HepG2 (cell line): ENCODE measurements around the gene RHD. TPM values are rescaled to one million over a fixed set of nuclear protein-coding genes. Genes with fewer than 3 reads are reported as not detected.
A peak's percentile ranks its signal among the peaks of the same experiment; 100 is the strongest.

Experiments
- ATF3 ChIP-seq: sonication (generic); formaldehyde crosslinking; IDR thresholded peaks from 2 replicates; pipeline ENCODE4 v1.4.0; 2020; ENCODE audit warnings: missing genetic modification reagents
- GFI1 ChIP-seq: sonication (generic); formaldehyde crosslinking; IDR thresholded peaks from 2 replicates; pipeline ENCODE4 v1.5.0; 2020; ENCODE audit warnings: missing genetic modification reagents, mild to moderate bottlenecking, borderline replicate concordance
- GZF1 ChIP-seq: sonication (generic); formaldehyde crosslinking; IDR thresholded peaks from 2 replicates; pipeline ENCODE4 v1.5.1; 2020; ENCODE audit warnings: mild to moderate bottlenecking, missing genetic modification reagents
- HMG20A ChIP-seq: IDR thresholded peaks from 2 replicates; pipeline ENCODE4 v1.6.1; 2016; ENCODE audit warnings: borderline replicate concordance
- HNF1B ChIP-seq: sonication (generic); formaldehyde crosslinking; IDR thresholded peaks from 2 replicates; pipeline ENCODE4 v1.5.1; 2020; ENCODE audit warnings: mild to moderate bottlenecking, moderate library complexity, missing genetic modification reagents
- HNRNPH1 ChIP-seq: fragments of 200-400 bp; formaldehyde crosslinking; optimal IDR thresholded peaks from 2 replicates; pipeline ENCODE3; 2017; ENCODE audit warnings: mild to moderate bottlenecking, low read depth, low read length
- KLF16 ChIP-seq, 2 experiments: sonication (generic) in 1 of 2; formaldehyde crosslinking in 1 of 2; IDR thresholded peaks; 2 replicates each; pipeline versions ENCODE4 v1.6.1 to v1.8.0; 2016 to 2023; ENCODE audit warnings: missing genetic modification reagents in 2 of 2, missing compliant biosample characterization in 1 of 2
- MED8 ChIP-seq: sonication (generic); formaldehyde crosslinking; IDR thresholded peaks from 2 replicates; pipeline ENCODE4 v1.8.1; 2023; ENCODE audit warnings: mild to moderate bottlenecking, missing genetic modification reagents; ENCODE audit not compliant: insufficient replicate concordance
- MEIS1 ChIP-seq: sonication (generic); formaldehyde crosslinking; IDR thresholded peaks from 2 replicates; pipeline ENCODE4 v1.9.0; 2021; ENCODE audit warnings: mild to moderate bottlenecking, missing genetic modification reagents, moderate library complexity, borderline replicate concordance
- MYC ChIP-seq: sonication (generic); formaldehyde crosslinking; IDR thresholded peaks from 2 replicates; pipeline ENCODE4 v1.9.0; 2021; ENCODE audit warnings: missing genetic modification reagents, borderline replicate concordance
- NR2F1 ChIP-seq, 2 experiments: fragments of 450-650 bp in 1 of 2; formaldehyde crosslinking in 1 of 2; IDR thresholded peaks; 2 replicates each; pipeline versions ENCODE4 v1.5.0 to v1.6.1; 2016 to 2020; ENCODE audit warnings: mild to moderate bottlenecking in 1 of 2, missing compliant biosample characterization in 1 of 2, missing genetic modification reagents in 1 of 2, moderate library complexity in 1 of 2
- NR2F6 ChIP-seq, 2 experiments: IDR thresholded peaks; 2 replicates each; pipeline ENCODE4 v1.6.1; 2016; ENCODE audit warnings: antibody characterized with exemption in 1 of 2, mild to moderate bottlenecking in 1 of 2
- ONECUT2 ChIP-seq: sonication (generic); formaldehyde crosslinking; IDR thresholded peaks from 2 replicates; pipeline ENCODE4 v1.4.0; 2020; ENCODE audit warnings: missing genetic modification reagents
- PAWR ChIP-seq: sonication (generic); formaldehyde crosslinking; IDR thresholded peaks from 2 replicates; pipeline ENCODE4 v1.4.0; 2020; ENCODE audit warnings: missing genetic modification reagents, mild to moderate bottlenecking, borderline replicate concordance
- POLR2AphosphoS5 ChIP-seq: IDR thresholded peaks from 2 replicates; pipeline ENCODE4 v1.6.1; 2012; ENCODE audit warnings: low read depth, low read length
- SIX1 ChIP-seq: sonication (generic); formaldehyde crosslinking; IDR thresholded peaks from 2 replicates; pipeline ENCODE4 v1.4.0; 2020; ENCODE audit warnings: missing genetic modification reagents, borderline replicate concordance
- SMARCC2 ChIP-seq: fragments of 450-650 bp; IDR thresholded peaks from 2 replicates; pipeline ENCODE4 v1.6.1; 2017; ENCODE audit warnings: antibody characterized with exemption, mild to moderate bottlenecking
- XRCC5 ChIP-seq: fragments of 200-400 bp; formaldehyde crosslinking; optimal IDR thresholded peaks from 2 replicates; pipeline ENCODE3; 2017; ENCODE audit warnings: mild to moderate bottlenecking, low read length
- ZBTB25 ChIP-seq: IDR thresholded peaks from 2 replicates; pipeline ENCODE4 v1.6.1; 2018; ENCODE audit warnings: missing genetic modification reagents
- ZNF207 ChIP-seq: fragments of 450-650 bp; IDR thresholded peaks from 2 replicates; pipeline ENCODE4 v1.6.1; 2016; ENCODE audit warnings: antibody characterized with exemption, borderline replicate concordance
- ZNF451 ChIP-seq: sonication (generic); formaldehyde crosslinking; IDR thresholded peaks from 2 replicates; pipeline ENCODE4 v1.5.0; 2020; ENCODE audit warnings: mild to moderate bottlenecking, missing genetic modification reagents
- ZNF468 ChIP-seq: sonication (generic); formaldehyde crosslinking; IDR thresholded peaks from 2 replicates; pipeline ENCODE4 v1.8.0; 2022; ENCODE audit warnings: mild to moderate bottlenecking, moderate library complexity, missing genetic modification reagents
- ZNF605 ChIP-seq: sonication (generic); formaldehyde crosslinking; IDR thresholded peaks from 2 replicates; pipeline ENCODE4 v1.8.0; 2022; ENCODE audit warnings: mild to moderate bottlenecking, missing genetic modification reagents
- ZNF629 ChIP-seq: sonication (generic); formaldehyde crosslinking; conservative IDR thresholded peaks from 2 replicates; pipeline ENCODE4 v1.5.0; 2020; ENCODE audit warnings: missing genetic modification reagents
- ZSCAN29 ChIP-seq: sonication (generic); formaldehyde crosslinking; conservative IDR thresholded peaks from 2 replicates; pipeline ENCODE4 v1.4.0; 2020; ENCODE audit warnings: mild to moderate bottlenecking, missing genetic modification reagents
- polyA plus RNA-seq, 8 experiments: library from polyadenylated mRNA; depleted of rRNA in 3 of 8; stranded (reverse) in 7 of 8; unstranded in 1 of 8; fragments of >200 nt; fragmentation: Illumina TruSeq in 4 of 8; extraction: Trizol in 4 of 8; gene quantifications; 2 replicates each; pipeline versions ENCODE4 v1.2.1 to v1.2.3, GENCODE V29; 2011 to 2016; ENCODE audit warnings: low read depth in 4 of 8, missing spikeins in 1 of 8, mixed read lengths in 1 of 8; ENCODE audit not compliant: insufficient read depth in 1 of 8
- total RNA-seq, 5 experiments: library from RNA; depleted of rRNA; stranded (reverse); fragments of >200 nt; fragmentation: Illumina TruSeq; extraction: Trizol; gene quantifications; 2 replicates each; pipeline ENCODE4 v1.2.3, GENCODE V29; 2016; ENCODE audit warnings: low read depth in 1 of 5
- TF ChIP-seq, protein P1 (sequence below): sonication (generic); formaldehyde crosslinking; conservative IDR thresholded peaks from 2 replicates; pipeline ENCODE4 v1.8.1; 2023; ENCODE audit warnings: missing genetic modification reagents

RHD gene
- total and polyA plus RNA-seq, 2 of the 13 experiments (the other 11 are each of a cell fraction or from before 2014, with no cell fraction given), result not detected

GRCh38 chr1:25232866-25233784, 39.2 kb upstream of the RHD start (continued):
- TF ChIP-seq HNF1B (CRISPR knock-in tag), result peak; percentile 31; the same call in 1 of the 2 replicates
- peak in 1 of 2 experiments; percentile 62; a peak in 2 of 4 replicates for TF ChIP-seq NR2F1 (CRISPR knock-in tag; IDR thresholded peaks at IDR 0.05)
- no peak for TF ChIP-seq ZSCAN29 (CRISPR knock-in tag)
- TF ChIP-seq POLR2AphosphoS5, result peak; percentile 60
- TF ChIP-seq HMG20A (CRISPR knock-in tag), result no peak
- TF ChIP-seq ZNF605 (CRISPR knock-in tag), result peak; percentile 66
- TF ChIP-seq, protein P1, sequence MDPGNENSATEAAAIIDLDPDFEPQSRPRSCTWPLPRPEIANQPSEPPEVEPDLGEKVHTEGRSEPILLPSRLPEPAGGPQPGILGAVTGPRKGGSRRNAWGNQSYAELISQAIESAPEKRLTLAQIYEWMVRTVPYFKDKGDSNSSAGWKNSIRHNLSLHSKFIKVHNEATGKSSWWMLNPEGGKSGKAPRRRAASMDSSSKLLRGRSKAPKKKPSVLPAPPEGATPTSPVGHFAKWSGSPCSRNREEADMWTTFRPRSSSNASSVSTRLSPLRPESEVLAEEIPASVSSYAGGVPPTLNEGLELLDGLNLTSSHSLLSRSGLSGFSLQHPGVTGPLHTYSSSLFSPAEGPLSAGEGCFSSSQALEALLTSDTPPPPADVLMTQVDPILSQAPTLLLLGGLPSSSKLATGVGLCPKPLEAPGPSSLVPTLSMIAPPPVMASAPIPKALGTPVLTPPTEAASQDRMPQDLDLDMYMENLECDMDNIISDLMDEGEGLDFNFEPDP, result no peak
- TF ChIP-seq GZF1, result no peak
- TF ChIP-seq SIX1 (CRISPR knock-in tag), result no peak
- TF ChIP-seq HNRNPH1, result no peak
- no peak for TF ChIP-seq ZNF451
- TF ChIP-seq ZNF468 (CRISPR knock-in tag), result no peak
- TF ChIP-seq ZNF207, result no peak
- TF ChIP-seq ZNF629 (CRISPR knock-in tag), result no peak
- no peak for TF ChIP-seq GFI1 (CRISPR knock-in tag)
- TF ChIP-seq MYC (CRISPR knock-in tag), result no peak
- TF ChIP-seq PAWR (CRISPR knock-in tag), result no peak
- TF ChIP-seq MED8, result no peak
- peak; percentile 9; the same call in 1 of the 2 replicates for TF ChIP-seq ZBTB25
- TF ChIP-seq ATF3 (CRISPR knock-in tag), result no peak
- no peak for TF ChIP-seq MEIS1
- no peak for TF ChIP-seq ONECUT2 (CRISPR knock-in tag)
- TF ChIP-seq NR2F6 (IDR thresholded peaks at IDR 0.05), result peak; percentile 71
- peak; percentile 73 for TF ChIP-seq NR2F6 (CRISPR knock-in tag; IDR thresholded peaks at IDR 0.05)
- TF ChIP-seq XRCC5, result no peak
- no peak for TF ChIP-seq SMARCC2
- TF ChIP-seq KLF16 (CRISPR knock-in tag; IDR thresholded peaks at IDR 0.05), result no peak
